Measurements from ENCODE around the gene ANXA9.

ANXA9 gene, protein sequence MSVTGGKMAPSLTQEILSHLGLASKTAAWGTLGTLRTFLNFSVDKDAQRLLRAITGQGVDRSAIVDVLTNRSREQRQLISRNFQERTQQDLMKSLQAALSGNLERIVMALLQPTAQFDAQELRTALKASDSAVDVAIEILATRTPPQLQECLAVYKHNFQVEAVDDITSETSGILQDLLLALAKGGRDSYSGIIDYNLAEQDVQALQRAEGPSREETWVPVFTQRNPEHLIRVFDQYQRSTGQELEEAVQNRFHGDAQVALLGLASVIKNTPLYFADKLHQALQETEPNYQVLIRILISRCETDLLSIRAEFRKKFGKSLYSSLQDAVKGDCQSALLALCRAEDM

DNA sequence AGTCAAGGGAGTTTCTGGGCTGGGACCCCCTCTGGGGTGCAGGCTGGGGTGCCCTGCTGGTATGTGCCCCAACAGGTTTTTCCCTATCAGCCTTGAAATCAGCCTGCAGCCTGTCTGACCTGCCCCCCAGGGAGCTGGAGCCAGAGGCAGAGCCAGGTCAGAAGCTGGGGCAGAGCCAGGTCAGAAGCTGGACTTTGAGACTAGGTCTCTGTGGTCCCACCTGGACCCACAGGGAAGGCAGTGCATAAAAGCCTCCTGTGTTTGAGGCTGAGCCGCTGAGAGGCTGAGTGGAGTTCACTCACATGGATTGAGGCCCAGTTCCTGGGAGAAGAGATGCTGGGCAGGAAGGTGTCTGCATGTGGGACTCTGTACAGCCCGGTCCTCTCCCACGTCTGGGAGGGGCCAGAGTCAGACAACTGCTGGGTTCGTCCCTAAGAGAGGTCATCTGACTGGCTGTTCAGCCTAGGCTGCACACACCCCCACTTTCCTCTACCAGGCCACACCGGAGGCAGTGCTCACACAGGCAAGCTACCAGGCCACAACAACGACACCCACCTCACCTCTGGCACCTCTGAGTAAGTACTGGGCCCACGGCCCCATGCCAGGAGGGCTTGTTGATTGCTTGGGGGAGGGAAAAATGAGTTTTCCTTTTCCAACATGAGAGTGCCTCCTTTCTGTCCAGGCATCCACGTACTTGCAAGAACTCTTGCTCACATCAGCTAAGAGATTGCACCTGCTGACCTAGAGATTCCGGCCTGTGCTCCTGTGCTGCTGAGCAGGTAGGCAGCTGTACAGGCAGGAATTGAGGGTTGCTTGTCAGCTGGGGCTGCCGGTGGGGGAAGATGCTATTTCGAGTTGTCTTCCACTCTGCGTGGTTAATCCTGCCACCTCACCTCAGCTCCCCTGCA lies at the start of gene ANXA9:
ANXA9 (plus strand) TSS at position 488 of the 908 bp plus-strand sequence. CDS start 814 bp downstream, outside the sequence.
- DNase-seq: no peak

DNA sequence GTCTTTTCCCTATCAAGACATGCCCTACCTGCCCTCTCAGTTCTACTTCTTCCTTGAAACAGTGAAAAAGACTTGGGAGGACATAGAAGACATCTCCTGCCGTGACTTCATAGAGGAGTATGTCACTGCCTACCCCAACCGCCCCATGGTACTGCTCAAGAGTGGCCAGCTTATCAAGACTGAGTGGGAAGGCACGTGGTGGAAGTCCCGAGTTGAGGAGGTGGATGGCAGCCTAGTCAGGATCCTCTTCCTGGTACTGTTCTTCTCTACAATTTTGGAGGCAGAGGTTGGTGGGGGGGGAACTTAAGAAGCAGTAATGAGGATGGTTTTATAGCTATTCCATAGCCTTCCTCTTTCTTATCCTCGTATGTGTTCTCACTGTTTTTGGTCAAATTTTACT lies 37.2 kb upstream of the ANXA9 start:
- DNase-seq: peak; percentile 13

DNA sequence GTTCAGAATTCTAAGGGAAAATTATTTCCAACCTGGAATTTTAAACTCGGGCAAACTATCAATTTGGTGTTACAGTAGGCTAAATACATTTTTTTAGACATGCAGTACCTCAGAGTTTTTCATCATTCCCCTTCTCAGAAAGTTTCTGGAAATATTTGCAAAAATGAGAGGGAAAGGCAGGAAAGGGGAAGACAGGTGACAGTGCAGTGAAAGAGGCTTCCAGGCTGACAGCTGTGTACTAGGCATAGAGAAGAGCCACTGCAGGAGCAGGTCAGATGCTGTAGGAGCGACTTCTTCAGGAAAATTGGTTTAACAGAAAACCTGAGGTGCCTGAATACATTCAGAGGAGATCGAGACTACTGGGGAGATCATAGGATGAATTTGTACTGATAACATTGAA lies 27.4 kb upstream of the ANXA9 start:
- no peak for DNase-seq

GRCh38 chr1:150955280-150955679 lies 26.8 kb upstream of the ANXA9 start:
- DNase-seq: no peak

DNA sequence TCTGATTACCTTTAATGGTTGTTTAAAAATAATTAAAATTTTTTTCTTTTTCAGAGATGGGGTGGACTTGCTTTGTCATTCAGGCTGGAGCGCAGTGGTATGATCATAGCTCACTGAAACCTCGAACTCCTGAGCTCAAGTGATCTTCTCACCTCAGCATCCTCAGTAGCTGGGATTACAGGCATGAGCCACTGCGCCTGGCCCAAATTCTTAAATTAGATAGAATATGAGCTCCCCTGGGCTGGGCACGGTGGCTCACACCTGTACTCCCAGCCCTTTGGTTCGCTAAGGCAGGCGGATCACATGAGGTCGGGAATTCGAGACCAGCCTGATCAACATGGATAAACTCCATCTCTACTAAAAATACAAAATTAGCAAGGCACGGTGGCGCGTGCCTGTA lies 24.4 kb upstream of the ANXA9 start:
- no peak for DNase-seq

GRCh38 chr1:150960646-150961045 lies 21.4 kb upstream of the ANXA9 start:
- DNase-seq: no peak

- no peak for DNase-seq
Measured at GRCh38 chr1:150961756-150962155, 20.3 kb upstream of the ANXA9 start.

- DNase-seq: no peak
Measured at GRCh38 chr1:150963321-150964163, 18.6 kb upstream of the ANXA9 start.

DNA sequence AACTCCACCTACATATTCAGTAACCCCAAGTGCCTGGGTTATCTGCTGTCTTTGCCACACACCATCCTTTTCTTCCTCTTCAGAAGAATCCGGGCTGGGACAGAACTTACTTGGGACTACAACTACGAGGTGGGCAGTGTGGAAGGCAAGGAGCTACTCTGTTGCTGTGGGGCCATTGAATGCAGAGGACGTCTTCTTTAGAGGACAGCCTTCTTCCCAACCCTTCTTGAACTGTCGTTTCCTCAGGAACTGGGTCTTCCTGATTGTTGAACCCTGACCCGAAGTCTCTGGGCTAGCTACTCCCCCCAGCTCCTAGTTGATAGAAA lies 18.0 kb upstream of the ANXA9 start:
- no peak for DNase-seq

DNA sequence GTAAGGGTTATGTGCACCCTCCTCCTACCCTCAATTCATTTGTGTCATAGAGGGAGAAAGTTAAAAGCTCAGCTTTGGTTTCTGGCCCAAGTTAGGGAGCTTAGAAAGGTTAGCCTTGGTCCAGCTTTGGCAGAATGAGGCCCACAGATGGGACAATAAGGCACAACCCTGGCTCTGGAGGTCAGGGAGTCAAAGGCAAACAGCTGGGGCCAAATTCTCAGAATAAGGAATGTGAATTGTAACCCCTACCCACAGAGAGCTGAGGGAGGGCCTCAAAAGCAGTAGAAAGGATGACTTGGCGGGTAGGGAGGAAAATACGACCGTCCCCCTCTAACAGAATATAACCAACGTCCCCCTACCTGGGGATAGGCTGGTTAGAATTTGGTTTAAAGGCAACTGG lies 16.5 kb upstream of the ANXA9 start:
- DNase-seq: no peak

DNA sequence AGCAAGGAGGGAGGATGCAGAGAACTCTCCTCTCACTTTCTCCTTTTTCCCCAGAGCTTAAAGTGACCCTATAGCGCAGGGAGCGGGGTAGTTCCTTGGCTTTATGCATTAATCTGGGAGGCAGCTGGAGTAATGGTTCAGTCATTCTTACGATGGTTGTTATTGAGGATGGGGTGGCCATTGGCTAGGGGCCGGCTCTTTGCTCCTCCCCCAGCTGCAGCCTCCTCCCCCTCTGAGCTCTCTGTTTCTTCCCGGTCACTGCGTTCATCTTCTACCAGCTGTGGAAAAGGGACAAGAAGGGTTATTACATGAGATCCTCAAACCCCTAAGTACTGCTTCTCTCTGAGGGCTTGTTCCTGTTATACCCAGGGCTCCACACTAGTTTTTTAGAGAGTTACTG lies 16.1 kb upstream of the ANXA9 start:
- DNase-seq: no peak

GRCh38 chr1:150967936-150968335 lies 14.2 kb upstream of the ANXA9 start:
- DNase-seq: no peak

GRCh38 chr1:150968491-150968890 lies 13.6 kb upstream of the ANXA9 start:
- no peak for DNase-seq

DNA sequence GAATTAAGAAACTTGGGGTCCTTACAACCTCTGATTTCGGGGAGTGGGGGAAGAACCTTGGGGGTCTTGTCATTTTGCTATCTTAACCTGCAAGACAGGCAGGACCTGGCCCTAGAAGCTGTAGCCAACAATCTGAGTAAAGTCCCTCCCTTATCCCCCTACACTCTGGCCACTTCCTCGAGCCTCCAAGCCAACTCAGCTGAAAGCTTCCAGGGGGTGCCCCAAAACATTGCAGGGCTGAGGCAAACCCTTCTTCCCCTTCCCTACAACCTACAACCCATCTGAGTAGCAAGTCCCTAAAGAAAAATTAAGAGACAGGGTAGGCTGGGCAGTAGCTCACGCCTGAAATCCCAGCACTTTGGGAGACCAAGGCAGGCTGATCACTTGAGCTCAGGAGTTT lies 12.5 kb upstream of the ANXA9 start:
- no peak for DNase-seq

- DNase-seq: peak; percentile 50
Measured at GRCh38 chr1:150970808-150971582, 11.1 kb upstream of the ANXA9 start.

- no peak for DNase-seq
Measured at GRCh38 chr1:150971583-150972416, 10.3 kb upstream of the ANXA9 start.

DNA sequence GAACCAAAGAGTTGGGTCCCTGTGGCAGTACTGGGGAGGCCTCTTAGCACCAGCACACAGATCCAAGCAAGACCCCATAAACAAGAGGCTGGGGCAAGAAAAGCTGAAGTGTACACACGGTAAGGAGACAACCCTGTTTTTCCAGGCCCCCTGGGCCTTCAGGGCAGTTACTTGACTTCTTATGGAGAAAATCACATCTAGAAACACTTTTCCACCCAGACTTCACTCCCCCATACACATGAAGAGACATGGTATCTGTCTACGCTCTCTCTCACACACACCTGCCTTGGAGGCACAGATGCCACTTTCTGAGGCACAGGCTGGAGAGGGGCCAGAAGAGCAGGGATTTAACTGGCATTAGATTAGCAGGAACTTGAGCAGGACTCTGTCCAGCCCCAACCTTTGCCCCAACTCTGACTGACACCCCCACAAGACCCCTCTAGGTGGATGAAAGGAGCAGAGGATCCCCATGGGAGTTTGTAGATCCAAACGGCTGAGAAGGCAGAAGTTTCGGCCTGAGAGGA lies 9.6 kb upstream of the ANXA9 start:
- no peak for DNase-seq

- no peak for DNase-seq
Measured at GRCh38 chr1:150973258-150973835, 8.7 kb upstream of the ANXA9 start.

- DNase-seq: peak; percentile 25
Measured at GRCh38 chr1:150973836-150974579, 8.1 kb upstream of the ANXA9 start.

Measured in inflammatory macrophage treated with lipopolysaccharide for 4 hours (primary cell).